PC-3 (cell line): ENCODE measurements around the gene CRABP2.

ENCODE experiments used
- CTCF ChIP-seq: fragments of 300-600 bp; sonication (generic); conservative IDR thresholded peaks from 2 replicates; pipeline ENCODE4 v1.5.1; 2017; ENCODE audit warnings: antibody characterized with exemption, low read depth, mild to moderate bottlenecking, low read length
- EZH2 ChIP-seq: fragments of 300-600 bp; sonication (generic); IDR thresholded peaks from one replicate; pipeline ENCODE4 v1.6.1; 2017; ENCODE audit warnings: antibody characterized with exemption, mild to moderate bottlenecking, low read length; ENCODE audit not compliant: unreplicated experiment

DNA sequence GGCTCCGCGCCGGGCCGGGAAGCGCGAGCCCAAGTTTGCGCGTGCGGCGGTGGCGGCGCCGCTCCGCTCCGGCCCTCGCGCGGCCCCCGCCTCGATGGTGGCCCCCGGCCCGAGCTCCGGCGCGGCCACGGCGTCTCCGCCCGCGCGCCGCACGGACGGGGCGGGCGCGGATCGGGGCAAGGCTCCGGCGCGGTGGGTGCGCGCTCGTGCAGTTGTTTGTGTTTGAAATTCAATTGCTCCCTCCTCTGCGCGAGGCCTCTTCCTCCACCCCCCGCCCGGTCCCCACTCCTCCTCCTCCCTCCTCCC is 46.0 kb upstream of the CRABP2 start, which contains the start of gene HDGF:
- no peak for TF ChIP-seq EZH2
- TF ChIP-seq CTCF: no peak
